PC-9 (cell line): ENCODE measurements around the gene TAF6. TPM values are rescaled to one million over a fixed set of nuclear protein-coding genes. Genes with fewer than 3 reads are reported as not detected.

Source experiments
- BruUV-seq: library from RNA; stranded (reverse); fragments of 400-500 nt; replicated peaks from 2 replicates; lab custom pipeline; 2021; lab: Mats Ljungman, UMichigan
- CTCF ChIA-PET: fragments of 300-600 bp; sonication (Branson Sonifier 250); formaldehyde crosslinking; loops from one replicate; lab custom pipeline; 2022; ENCODE audit warnings: antibody characterized with exemption; lab: Charles Lee
- POLR2A ChIA-PET: fragments of 300-600 bp; sonication (Branson Sonifier 250); formaldehyde crosslinking; loops from one replicate; lab custom pipeline; 2022; ENCODE audit warnings: antibody characterized with exemption; ENCODE audit not compliant: unreplicated experiment; lab: Charles Lee
- DNase-seq, 2 experiments: peaks; one replicate each; pipeline versions ENCODE4 v3.0.0 to v3.0.0-alpha.2; 2015 to 2022; ENCODE audit warnings: mixed read lengths in 1 of 2
- H2AFZ ChIP-seq: fragments of 200-600 bp; sonication (generic); 2 replicates; pipeline ENCODE4 v1.8.1; 2017; ENCODE audit warnings: antibody characterized with exemption
- H3F3A ChIP-seq: fragments of 200-600 bp; sonication (generic); 2 replicates; pipeline ENCODE4 v1.8.1; 2017; ENCODE audit warnings: antibody characterized with exemption, mild to moderate bottlenecking, low read depth; ENCODE audit not compliant: insufficient read depth
- H3K27ac ChIP-seq: fragments of 200-600 bp; sonication (generic); 2 replicates; pipeline ENCODE4 v1.6.1; 2016; ENCODE audit warnings: mixed run types
- H3K27me3 ChIP-seq: fragments of 200-600 bp; sonication (generic); 2 replicates; pipeline ENCODE4 v1.6.1; 2016; ENCODE audit warnings: low read depth, mixed run types; ENCODE audit not compliant: insufficient read depth
- H3K36me3 ChIP-seq: fragments of 200-600 bp; sonication (generic); 2 replicates; pipeline ENCODE4 v1.6.1; 2016; ENCODE audit warnings: low read depth, mixed run types
- H3K4me1 ChIP-seq: fragments of 200-600 bp; sonication (generic); replicated peaks from 2 replicates; pipeline ENCODE4 v1.6.1; 2016; ENCODE audit warnings: mixed run types; ENCODE audit not compliant: insufficient read depth
- H3K4me2 ChIP-seq: fragments of 200-600 bp; sonication (generic); 2 replicates; pipeline ENCODE4 v1.6.1; 2017; ENCODE audit warnings: mixed run types
- H3K4me3 ChIP-seq: fragments of 200-600 bp; sonication (generic); 2 replicates; pipeline ENCODE4 v1.6.1; 2016; ENCODE audit warnings: mixed run types
- H3K79me2 ChIP-seq: fragments of 200-600 bp; sonication (generic); 2 replicates; pipeline ENCODE4 v1.6.1; 2017; ENCODE audit warnings: low read depth, mixed run types
- H3K9me2 ChIP-seq: fragments of 200-600 bp; sonication (generic); 2 replicates; pipeline ENCODE4 v1.8.1; 2017; ENCODE audit warnings: mild to moderate bottlenecking; ENCODE audit not compliant: insufficient read depth
- H3K9me3 ChIP-seq: fragments of 200-600 bp; sonication (generic); 2 replicates; pipeline ENCODE4 v1.8.1; 2016; ENCODE audit warnings: low read depth; ENCODE audit not compliant: insufficient read depth
- H4K20me1 ChIP-seq: fragments of 200-600 bp; sonication (generic); 2 replicates; pipeline ENCODE4 v1.8.1; 2017; ENCODE audit not compliant: insufficient read depth
- CTCF ChIP-seq: fragments of 200-600 bp; sonication (generic); conservative IDR thresholded peaks from 2 replicates; pipeline ENCODE4 v1.6.1; 2017; ENCODE audit warnings: mixed run types, antibody characterized with exemption, mild to moderate bottlenecking, moderate library complexity
- EZH2 ChIP-seq: fragments of 200-600 bp; sonication (generic); IDR thresholded peaks from 2 replicates; pipeline ENCODE4 v1.8.0; 2017; ENCODE audit warnings: antibody characterized with exemption, low read depth
- intact Hi-C: fragments of 100-400 bp; cut with micrococcal nuclease; formaldehyde crosslinking; loops from one replicate; pipeline ENCODE4 v1.10.0; 2022; ENCODE audit not compliant: unreplicated experiment
- total RNA-seq: library from RNA; stranded (reverse); gene quantifications from 2 replicates; pipeline ENCODE4 v1.2.3, GENCODE V29; 2021

TAF6 gene
- total RNA-seq, 1 experiment from 2014 or later: 91.4 TPM

DNA sequence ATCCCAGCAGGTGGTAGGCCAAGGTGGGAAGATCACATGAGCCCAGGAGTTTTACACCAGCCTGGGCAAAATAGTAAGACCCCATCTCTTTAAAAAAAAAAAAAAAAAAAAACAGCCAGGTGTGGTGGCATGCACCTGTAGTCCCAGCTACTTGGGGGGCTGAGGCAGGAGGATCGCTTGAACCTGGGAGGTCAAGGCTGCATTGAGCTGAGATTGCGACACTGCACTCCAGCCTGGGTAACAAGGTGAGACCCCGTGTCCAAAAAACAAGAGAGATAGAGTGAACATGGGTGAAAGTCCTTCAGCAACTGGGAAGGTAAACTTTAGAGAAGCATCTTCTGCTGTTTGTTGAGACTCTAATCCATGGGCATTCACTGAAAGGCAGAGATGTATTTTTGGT lies 23.3 kb upstream of the TAF6 start:
- no peak for TF ChIP-seq EZH2
- TF ChIP-seq CTCF: no peak
- H3K9me3 ChIP-seq: no peaks in the 10 kb centered on the region
- intact Hi-C loops: no loop called here
- H3K4me3 ChIP-seq: no peak overlapping the region
- no peaks in the 10 kb centered on the region for H3K27me3 ChIP-seq
- H3K9me2 ChIP-seq: no peaks in the 10 kb centered on the region
- no peak overlapping the region for H3K4me2 ChIP-seq
- peaks cover 53% of the 10 kb centered on the region for H3K4me1 ChIP-seq
- DNase-seq: no peak
- H4K20me1 ChIP-seq: no peaks in the 10 kb centered on the region
- H3K79me2 ChIP-seq: no peaks in the 10 kb centered on the region
- POLR2A ChIA-PET: no interaction called here
- no peak overlapping the region for H2AFZ ChIP-seq
- no peak overlapping the region for H3K27ac ChIP-seq
- CTCF ChIA-PET: no interaction called here
- BruUV-seq: no TSS peak
- peaks cover 74% of the 10 kb centered on the region for H3F3A ChIP-seq
- no peaks in the 10 kb centered on the region for H3K36me3 ChIP-seq

DNA sequence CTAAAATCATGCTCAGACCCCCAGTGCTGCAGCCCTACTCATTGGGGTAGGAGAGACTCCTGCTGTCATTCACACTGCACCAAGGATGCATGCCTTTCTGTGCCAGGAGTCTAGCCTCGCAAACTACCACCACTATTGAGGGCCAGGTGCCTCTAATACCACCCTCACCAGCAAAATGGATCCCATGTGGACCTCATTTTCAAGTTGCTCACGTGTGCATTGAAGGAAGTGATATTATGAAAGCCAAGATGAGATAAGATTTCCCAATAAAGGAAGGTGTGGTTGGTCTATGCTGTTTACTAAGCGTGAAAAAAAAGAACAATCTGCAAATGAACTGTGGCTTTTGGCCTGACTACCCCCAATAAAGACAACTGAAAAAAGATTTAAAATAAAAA lies 22.4 kb upstream of the TAF6 start:
- no TSS peak for BruUV-seq
- intact Hi-C loops: no loop called here
- Histone ChIP-seq H3K36me3 (no peaks in the 10 kb centered on the region), H3K9me3 (no peaks in the 10 kb centered on the region), H3K27me3 (no peaks in the 10 kb centered on the region), H3F3A (peaks cover 72% of the 10 kb centered on the region), H3K4me2 (peak overlapping the region; percentile 53), H3K4me1 (peaks cover 49% of the 10 kb centered on the region), H3K9me2 (no peaks in the 10 kb centered on the region), H3K79me2 (no peaks in the 10 kb centered on the region), H3K4me3 (no peak overlapping the region), H3K27ac (peak overlapping the region; percentile 83), H2AFZ (no peak overlapping the region), H4K20me1 (no peaks in the 10 kb centered on the region)
- ChIA-PET CTCF (no interaction called here), POLR2A (interaction anchor here (0.6 kb wide), 1 partner anchor 248 kb away, joined by 13 read pairs; no protein-coding TSS in a partner anchor)
- peak in 1 of 2 experiments; percentile 78 for DNase-seq
- TF ChIP-seq EZH2: no peak
- no peak for TF ChIP-seq CTCF

GRCh38 chr7:100137851-100138760 lies 18.9 kb upstream of the TAF6 start:
- CTCF ChIA-PET: interaction anchor here (0.6 to 0.9 kb wide), 4 partner anchors 79 to 590 kb away, joined by 3 to 4 read pairs (median 4); no protein-coding TSS in a partner anchor
- Histone ChIP-seq H3K4me2 (peak overlapping the region; percentile 56), H3K27me3 (no peaks in the 10 kb centered on the region)

More at GRCh38 chr7:100137851-100138760, 18.9 kb upstream of the TAF6 start:
- H3K79me2 ChIP-seq: no peaks in the 10 kb centered on the region
- H4K20me1 ChIP-seq: no peaks in the 10 kb centered on the region
- no peak overlapping the region for H2AFZ ChIP-seq
- H3K4me3 ChIP-seq: no peak overlapping the region
- TF ChIP-seq EZH2 (no peak), CTCF (no peak)
- H3F3A ChIP-seq: peaks cover 59% of the 10 kb centered on the region
- POLR2A ChIA-PET: interaction anchor here (0.5 to 1.1 kb wide), 8 partner anchors 11 to 495 kb away, joined by 3 to 21 read pairs (median 4); partner anchors contain the start of genes LAMTOR4 and PPP1R35
- H3K9me3 ChIP-seq: no peaks in the 10 kb centered on the region
- intact Hi-C loops: loop anchor here (10.0 kb wide), 1 partner anchor 717 kb away; the partner anchor contains the start of gene SLC12A9
- peaks cover 43% of the 10 kb centered on the region for H3K4me1 ChIP-seq
- peak overlapping the region; percentile 61 for H3K27ac ChIP-seq
- no TSS peak for BruUV-seq
- peak; percentile 55 to 98 for DNase-seq
- H3K9me2 ChIP-seq: no peaks in the 10 kb centered on the region
- no peaks in the 10 kb centered on the region for H3K36me3 ChIP-seq
